K562 (cell line): ENCODE measurements around the gene EXT2.

Experiments
- CTCF ChIP-seq, 3 experiments: IDR thresholded peaks in 2 of 3; conservative IDR thresholded peaks in 1 of 3; 2 replicates each; pipeline ENCODE4 v1.5.1; 2011 to 2012; ENCODE audit warnings: low read length in 3 of 3, mild to moderate bottlenecking in 3 of 3, control low read depth in 2 of 3, improper control_type of control experiment in 1 of 3, inconsistent platforms in 1 of 3, low read depth in 1 of 3, mixed read lengths in 1 of 3, moderate library complexity in 1 of 3; ENCODE audit not compliant: insufficient read depth in 2 of 3
- ETS1 ChIP-seq: conservative IDR thresholded peaks from 2 replicates; pipeline ENCODE4 v1.6.1; 2011; ENCODE audit warnings: low read depth, mild to moderate bottlenecking, low read length; ENCODE audit not compliant: control insufficient read depth
- EZH2 ChIP-seq: IDR thresholded peaks from 2 replicates; pipeline ENCODE4 v1.6.1; 2012; ENCODE audit warnings: low read depth, mild to moderate bottlenecking, inconsistent platforms, low read length, borderline replicate concordance
- MAX ChIP-seq: sonication (generic); formaldehyde crosslinking; IDR thresholded peaks from 2 replicates; pipeline ENCODE4 v1.9.0; 2022; ENCODE audit warnings: mild to moderate bottlenecking, missing genetic modification reagents
- NBN ChIP-seq: fragments of 450-650 bp; IDR thresholded peaks from 2 replicates; pipeline ENCODE4 v1.6.1; 2016; ENCODE audit warnings: low read depth, mild to moderate bottlenecking
- PTBP1 ChIP-seq: fragments of 200-400 bp; formaldehyde crosslinking; IDR thresholded peaks from 2 replicates; pipeline ENCODE4 v1.6.1; 2017; ENCODE audit warnings: low read depth, low read length
- SUPT5H ChIP-seq: fragments of 450-650 bp; IDR thresholded peaks from 2 replicates; pipeline ENCODE4 v1.6.1; 2016
- YBX1 ChIP-seq: fragments of 450-650 bp; IDR thresholded peaks from 2 replicates; pipeline ENCODE4 v1.7.1; 2016; ENCODE audit warnings: mild to moderate bottlenecking
- ZKSCAN1 ChIP-seq: fragments of 150-350 bp; IDR thresholded peaks from 2 replicates; pipeline ENCODE4 v1.6.1; 2016; ENCODE audit warnings: low read depth, low read length
- ZNF212 ChIP-seq: fragments of 450-650 bp; formaldehyde crosslinking; IDR thresholded peaks from 2 replicates; pipeline ENCODE4 v1.4.0; 2020; ENCODE audit warnings: mild to moderate bottlenecking
- ZNF583 ChIP-seq: fragments of 250-450 bp; sonication (Bioruptor Pico); IDR thresholded peaks from 2 replicates; pipeline ENCODE4 v1.4.0; 2020

- TF ChIP-seq YBX1 (no peak), CTCF (IDR thresholded peaks at IDR 0.05 in 2 of 3, conservative IDR thresholded peaks at IDR 0.05 in 1 of 3; ENCODE audit: insufficient read depth in 2 of 3, low read depth in 1 of 3, low read length in 3 of 3) (no peak), SUPT5H (no peak), ZNF583 (CRISPR knock-in tag) (no peak), ZNF212 (CRISPR knock-in tag) (no peak), PTBP1 (no peak), ETS1 (no peak), NBN (no peak), MAX (CRISPR knock-in tag) (no peak), EZH2 (no peak), ZKSCAN1 (no peak)
These were observed 41.6 kb downstream of the EXT2 start for GRCh38 chr11:44137057-44137456.
